Measurements from ENCODE around the gene TM9SF4. TPM values are rescaled to one million over a fixed set of nuclear protein-coding genes. Genes with fewer than 3 reads are reported as not detected.

Gene TM9SF4
- polyA plus RNA-seq, 1 donor (not counting 4 experiments of a cell fraction or from before 2014, with no cell fraction given), result 49.4 TPM

GRCh38 chr20:32072168-32072750 is 37.3 kb upstream of the TM9SF4 start:
- Histone ChIP-seq H3K9me1 (ENCODE audit: control insufficient read depth, extremely low read depth, insufficient read depth, low read length) (no peaks in the 10 kb centered on the region), H3K27ac (ENCODE audit: control insufficient read depth, insufficient read depth, low read length) (no peak overlapping the region), H2AFZ (ENCODE audit: control insufficient read depth, low read length) (no peak overlapping the region), H3K4me2 (ENCODE audit: control insufficient read depth, extremely low read depth, insufficient read depth, low read depth, low read length) (no peak overlapping the region), H3K27me3 (ENCODE audit: control insufficient read depth, extremely low read depth, insufficient read depth, low read length) (peaks cover 10% of the 10 kb centered on the region), H3K9ac (ENCODE audit: control insufficient read depth, extremely low read depth, insufficient read depth, low read length) (no peak overlapping the region), H3K9me3 (ENCODE audit: control insufficient read depth, low read depth, low read length) (no peaks in the 10 kb centered on the region), H3K79me2 (ENCODE audit: control insufficient read depth, insufficient read depth, low read length) (no peaks in the 10 kb centered on the region), H4K20me1 (ENCODE audit: control insufficient read depth, extremely low read depth, insufficient read depth, low read length) (no peaks in the 10 kb centered on the region), H3K4me1 (ENCODE audit: control insufficient read depth, extremely low read depth, insufficient read depth, low read length) (no peaks in the 10 kb centered on the region), H3K4me3 (ENCODE audit: control insufficient read depth in 2 of 3, extremely low read depth in 1 of 3, insufficient read depth in 2 of 3, low read depth in 1 of 3, low read length in 3 of 3) (no peak overlapping the region), H3K36me3 (ENCODE audit: control insufficient read depth in 2 of 2, extremely low read depth in 1 of 2, insufficient read depth in 2 of 2, low read length in 2 of 2) (no peaks in the 10 kb centered on the region)
- no peak for TF ChIP-seq EZH2 (IDR thresholded peaks at IDR 0.05; ENCODE audit: low read length)
- TF ChIP-seq CTCF (optimal IDR thresholded peaks at IDR 0.05 in 1 of 3, IDR thresholded peaks at IDR 0.05 in 1 of 3, conservative IDR thresholded peaks at IDR 0.05 in 1 of 3; ENCODE audit: extremely low read depth in 1 of 3, insufficient read depth in 2 of 3, low read length in 3 of 3), result no peak
- FAIRE-seq (no peak), DNase-seq (ENCODE audit: low read depth, low spot score) (no peak)
- dilution Hi-C loops (cut with MboI; ENCODE audit: extremely low pct_ligation_motif_present, low sequenced_read_pairs), result no loop called here

- Histone ChIP-seq H3K4me2 (ENCODE audit: control insufficient read depth, extremely low read depth, insufficient read depth, low read depth, low read length) (no peak overlapping the region), H4K20me1 (ENCODE audit: control insufficient read depth, extremely low read depth, insufficient read depth, low read length) (no peaks in the 10 kb centered on the region), H3K27ac (ENCODE audit: control insufficient read depth, insufficient read depth, low read length) (no peak overlapping the region), H3K4me3 (ENCODE audit: control insufficient read depth in 2 of 3, extremely low read depth in 1 of 3, insufficient read depth in 2 of 3, low read depth in 1 of 3, low read length in 3 of 3) (no peak overlapping the region), H3K9ac (ENCODE audit: control insufficient read depth, extremely low read depth, insufficient read depth, low read length) (no peak overlapping the region), H3K27me3 (ENCODE audit: control insufficient read depth, extremely low read depth, insufficient read depth, low read length) (peaks cover 6% of the 10 kb centered on the region), H2AFZ (ENCODE audit: control insufficient read depth, low read length) (no peak overlapping the region), H3K4me1 (ENCODE audit: control insufficient read depth, extremely low read depth, insufficient read depth, low read length) (no peaks in the 10 kb centered on the region), H3K9me3 (ENCODE audit: control insufficient read depth, low read depth, low read length) (no peaks in the 10 kb centered on the region), H3K36me3 (ENCODE audit: control insufficient read depth in 2 of 2, extremely low read depth in 1 of 2, insufficient read depth in 2 of 2, low read length in 2 of 2) (no peaks in the 10 kb centered on the region), H3K9me1 (ENCODE audit: control insufficient read depth, extremely low read depth, insufficient read depth, low read length) (no peaks in the 10 kb centered on the region), H3K79me2 (ENCODE audit: control insufficient read depth, insufficient read depth, low read length) (no peaks in the 10 kb centered on the region)
- no peak for TF ChIP-seq EZH2 (IDR thresholded peaks at IDR 0.05; ENCODE audit: low read length)
- no peak for FAIRE-seq
- dilution Hi-C loops (cut with MboI; ENCODE audit: extremely low pct_ligation_motif_present, low sequenced_read_pairs), result no loop called here
- no peak for DNase-seq (ENCODE audit: low read depth, low spot score)
These were observed 34.0 kb upstream of the TM9SF4 start for GRCh38 chr20:32075534-32075933.

GRCh38 chr20:32077190-32077589 is 32.3 kb upstream of the TM9SF4 start:
- Histone ChIP-seq H3K36me3 (ENCODE audit: control insufficient read depth in 2 of 2, extremely low read depth in 1 of 2, insufficient read depth in 2 of 2, low read length in 2 of 2) (no peaks in the 10 kb centered on the region), H3K4me1 (ENCODE audit: control insufficient read depth, extremely low read depth, insufficient read depth, low read length) (no peaks in the 10 kb centered on the region), H3K4me2 (ENCODE audit: control insufficient read depth, extremely low read depth, insufficient read depth, low read depth, low read length) (no peak overlapping the region), H3K9me1 (ENCODE audit: control insufficient read depth, extremely low read depth, insufficient read depth, low read length) (no peaks in the 10 kb centered on the region), H3K9ac (ENCODE audit: control insufficient read depth, extremely low read depth, insufficient read depth, low read length) (no peak overlapping the region), H3K9me3 (ENCODE audit: control insufficient read depth, low read depth, low read length) (no peaks in the 10 kb centered on the region), H2AFZ (ENCODE audit: control insufficient read depth, low read length) (no peak overlapping the region), H3K27me3 (ENCODE audit: control insufficient read depth, extremely low read depth, insufficient read depth, low read length) (peaks cover 6% of the 10 kb centered on the region), H3K79me2 (ENCODE audit: control insufficient read depth, insufficient read depth, low read length) (no peaks in the 10 kb centered on the region), H3K4me3 (ENCODE audit: control insufficient read depth in 2 of 3, extremely low read depth in 1 of 3, insufficient read depth in 2 of 3, low read depth in 1 of 3, low read length in 3 of 3) (no peak overlapping the region), H4K20me1 (ENCODE audit: control insufficient read depth, extremely low read depth, insufficient read depth, low read length) (no peaks in the 10 kb centered on the region), H3K27ac (ENCODE audit: control insufficient read depth, insufficient read depth, low read length) (no peak overlapping the region)
- no peak for TF ChIP-seq EZH2 (IDR thresholded peaks at IDR 0.05; ENCODE audit: low read length)
- TF ChIP-seq CTCF (optimal IDR thresholded peaks at IDR 0.05 in 1 of 3, IDR thresholded peaks at IDR 0.05 in 1 of 3, conservative IDR thresholded peaks at IDR 0.05 in 1 of 3; ENCODE audit: extremely low read depth in 1 of 3, insufficient read depth in 2 of 3, low read length in 3 of 3), result no peak
- dilution Hi-C loops (cut with MboI; ENCODE audit: extremely low pct_ligation_motif_present, low sequenced_read_pairs), result no loop called here
- DNase-seq (ENCODE audit: low read depth, low spot score), result no peak
- no peak for FAIRE-seq

All from keratinocyte (primary cell).